C4-2B (cell line): Measurements from ENCODE around the gene ADI1.

Source experiments
- ZFX ChIP-seq: fragments of 450-650 bp; IDR thresholded peaks from 2 replicates; pipeline ENCODE4 v1.6.1; 2017
- TF ChIP-seq, protein P1 (sequence below): fragments of 450-650 bp; conservative IDR thresholded peaks from 2 replicates; pipeline ENCODE4 v1.5.1; 2017; ENCODE audit warnings: mild to moderate bottlenecking

DNA sequence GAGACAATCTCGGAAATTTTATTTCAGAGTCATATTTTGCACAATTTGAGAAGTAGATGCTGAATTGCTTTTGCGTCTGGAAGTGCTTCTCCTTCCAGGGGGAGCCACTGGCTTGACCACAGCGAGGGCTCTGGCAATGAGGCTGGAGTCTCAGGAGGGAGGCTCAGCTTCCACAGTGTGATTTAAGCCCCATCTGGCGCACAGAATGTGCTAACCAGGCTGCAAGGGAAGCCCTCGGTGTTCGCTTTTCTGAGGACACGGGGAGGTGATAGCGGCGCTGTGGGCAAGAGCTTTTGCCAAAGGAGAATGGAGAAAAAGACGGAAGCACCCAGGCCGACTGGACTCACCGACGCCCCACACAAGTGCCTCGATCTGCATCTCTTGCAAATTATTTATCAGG, 52.4 kb downstream of the ADI1 start:
- TF ChIP-seq, protein P1, sequence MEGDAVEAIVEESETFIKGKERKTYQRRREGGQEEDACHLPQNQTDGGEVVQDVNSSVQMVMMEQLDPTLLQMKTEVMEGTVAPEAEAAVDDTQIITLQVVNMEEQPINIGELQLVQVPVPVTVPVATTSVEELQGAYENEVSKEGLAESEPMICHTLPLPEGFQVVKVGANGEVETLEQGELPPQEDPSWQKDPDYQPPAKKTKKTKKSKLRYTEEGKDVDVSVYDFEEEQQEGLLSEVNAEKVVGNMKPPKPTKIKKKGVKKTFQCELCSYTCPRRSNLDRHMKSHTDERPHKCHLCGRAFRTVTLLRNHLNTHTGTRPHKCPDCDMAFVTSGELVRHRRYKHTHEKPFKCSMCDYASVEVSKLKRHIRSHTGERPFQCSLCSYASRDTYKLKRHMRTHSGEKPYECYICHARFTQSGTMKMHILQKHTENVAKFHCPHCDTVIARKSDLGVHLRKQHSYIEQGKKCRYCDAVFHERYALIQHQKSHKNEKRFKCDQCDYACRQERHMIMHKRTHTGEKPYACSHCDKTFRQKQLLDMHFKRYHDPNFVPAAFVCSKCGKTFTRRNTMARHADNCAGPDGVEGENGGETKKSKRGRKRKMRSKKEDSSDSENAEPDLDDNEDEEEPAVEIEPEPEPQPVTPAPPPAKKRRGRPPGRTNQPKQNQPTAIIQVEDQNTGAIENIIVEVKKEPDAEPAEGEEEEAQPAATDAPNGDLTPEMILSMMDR = no peak
- TF ChIP-seq ZFX = no peak
